ENCODE results near the gene TEX47. TPM values are rescaled to one million over a fixed set of nuclear protein-coding genes. Genes with fewer than 3 reads are reported as not detected.

Gene TEX47
- not detected in 2 replicates for total RNA-seq (2014; rRNA removed; shearing (Covaris generic); ENCODE audit: low replicate concordance)

- in situ Hi-C loops (cut with HindIII; ENCODE audit: low pct_unique_long_range_greater_than_20kb, low sequenced_read_pairs): no loop called here
- DNase-seq (ENCODE audit: low read depth): no peak
Measured at GRCh38 chr7:88795553-88795952, at the start of gene TEX47. Gene TEX47 (minus strand): TSS chr7:88795737. CDS start chr7:88794942, 795 bp downstream.

GRCh38 chr7:88845091-88845490 lies 49.6 kb upstream of the TEX47 start:
- no peak for DNase-seq (ENCODE audit: low read depth)
- in situ Hi-C loops (cut with HindIII; ENCODE audit: low pct_unique_long_range_greater_than_20kb, low sequenced_read_pairs): no loop called here

- in situ Hi-C loops (cut with HindIII; ENCODE audit: low pct_unique_long_range_greater_than_20kb, low sequenced_read_pairs): no loop called here
- DNase-seq (ENCODE audit: low read depth): no peak
Measured at GRCh38 chr7:88842201-88842600, 46.7 kb upstream of the TEX47 start.

- DNase-seq (ENCODE audit: low read depth): peak; percentile 25
- in situ Hi-C loops (cut with HindIII; ENCODE audit: low pct_unique_long_range_greater_than_20kb, low sequenced_read_pairs): no loop called here
Measured at GRCh38 chr7:88835147-88835728, 39.7 kb upstream of the TEX47 start.

- no peak for DNase-seq (ENCODE audit: low read depth)
- in situ Hi-C loops (cut with HindIII; ENCODE audit: low pct_unique_long_range_greater_than_20kb, low sequenced_read_pairs): no loop called here
Measured at GRCh38 chr7:88826222-88826621, 30.7 kb upstream of the TEX47 start.

- DNase-seq (ENCODE audit: low read depth): no peak
- in situ Hi-C loops (cut with HindIII; ENCODE audit: low pct_unique_long_range_greater_than_20kb, low sequenced_read_pairs): no loop called here
Measured at GRCh38 chr7:88818552-88818951, 23.0 kb upstream of the TEX47 start.

GRCh38 chr7:88806280-88807037 lies 10.9 kb upstream of the TEX47 start:
- peak; percentile 10 for DNase-seq (ENCODE audit: low read depth)
- in situ Hi-C loops (cut with HindIII; ENCODE audit: low pct_unique_long_range_greater_than_20kb, low sequenced_read_pairs): no loop called here

- DNase-seq (ENCODE audit: low read depth): no peak
- in situ Hi-C loops (cut with HindIII; ENCODE audit: low pct_unique_long_range_greater_than_20kb, low sequenced_read_pairs): no loop called here
Measured at GRCh38 chr7:88801046-88801445, 5.5 kb upstream of the TEX47 start.

- in situ Hi-C loops (cut with HindIII; ENCODE audit: low pct_unique_long_range_greater_than_20kb, low sequenced_read_pairs): no loop called here
Measured at GRCh38 chr7:88792361-88792760, 3.2 kb downstream of the TEX47 start.

GRCh38 chr7:88791891-88792290 lies 3.6 kb downstream of the TEX47 start:
- in situ Hi-C loops (cut with HindIII; ENCODE audit: low pct_unique_long_range_greater_than_20kb, low sequenced_read_pairs): no loop called here
- DNase-seq (ENCODE audit: low read depth): no peak

More at GRCh38 chr7:88792361-88792760, 3.2 kb downstream of the TEX47 start:
- DNase-seq (ENCODE audit: low read depth): no peak

- in situ Hi-C loops (cut with HindIII; ENCODE audit: low pct_unique_long_range_greater_than_20kb, low sequenced_read_pairs): no loop called here
Measured at GRCh38 chr7:88789480-88790064, 6.0 kb downstream of the TEX47 start.

GRCh38 chr7:88787777-88788176 lies 7.8 kb downstream of the TEX47 start:
- in situ Hi-C loops (cut with HindIII; ENCODE audit: low pct_unique_long_range_greater_than_20kb, low sequenced_read_pairs): no loop called here
- no peak for DNase-seq (ENCODE audit: low read depth)

More at GRCh38 chr7:88789480-88790064, 6.0 kb downstream of the TEX47 start:
- peak; percentile 8 for DNase-seq (ENCODE audit: low read depth)

- in situ Hi-C loops (cut with HindIII; ENCODE audit: low pct_unique_long_range_greater_than_20kb, low sequenced_read_pairs): no loop called here
- no peak for DNase-seq (ENCODE audit: low read depth)
Measured at GRCh38 chr7:88775838-88776237, 19.7 kb downstream of the TEX47 start.

- DNase-seq (ENCODE audit: low read depth): no peak
- in situ Hi-C loops (cut with HindIII; ENCODE audit: low pct_unique_long_range_greater_than_20kb, low sequenced_read_pairs): no loop called here
Measured at GRCh38 chr7:88772776-88773175, 22.8 kb downstream of the TEX47 start.

GRCh38 chr7:88771417-88771816 lies 24.1 kb downstream of the TEX47 start:
- in situ Hi-C loops (cut with HindIII; ENCODE audit: low pct_unique_long_range_greater_than_20kb, low sequenced_read_pairs): no loop called here
- DNase-seq (ENCODE audit: low read depth): no peak

GRCh38 chr7:88761779-88762178 lies 33.8 kb downstream of the TEX47 start:
- no peak for DNase-seq (ENCODE audit: low read depth)
- in situ Hi-C loops (cut with HindIII; ENCODE audit: low pct_unique_long_range_greater_than_20kb, low sequenced_read_pairs): no loop called here

- in situ Hi-C loops (cut with HindIII; ENCODE audit: low pct_unique_long_range_greater_than_20kb, low sequenced_read_pairs): no loop called here
- no peak for DNase-seq (ENCODE audit: low read depth)
Measured at GRCh38 chr7:88760136-88760515, 35.4 kb downstream of the TEX47 start.

- DNase-seq (ENCODE audit: low read depth): no peak
- in situ Hi-C loops (cut with HindIII; ENCODE audit: low pct_unique_long_range_greater_than_20kb, low sequenced_read_pairs): no loop called here
Measured at GRCh38 chr7:88759230-88760135, 36.1 kb downstream of the TEX47 start, which contains the start of gene ZNF804B. Gene ZNF804B (plus strand): TSS chr7:88759700. CDS start chr7:88759977, 277 bp downstream.
